ENCODE results near the gene CWC15.

DNA sequence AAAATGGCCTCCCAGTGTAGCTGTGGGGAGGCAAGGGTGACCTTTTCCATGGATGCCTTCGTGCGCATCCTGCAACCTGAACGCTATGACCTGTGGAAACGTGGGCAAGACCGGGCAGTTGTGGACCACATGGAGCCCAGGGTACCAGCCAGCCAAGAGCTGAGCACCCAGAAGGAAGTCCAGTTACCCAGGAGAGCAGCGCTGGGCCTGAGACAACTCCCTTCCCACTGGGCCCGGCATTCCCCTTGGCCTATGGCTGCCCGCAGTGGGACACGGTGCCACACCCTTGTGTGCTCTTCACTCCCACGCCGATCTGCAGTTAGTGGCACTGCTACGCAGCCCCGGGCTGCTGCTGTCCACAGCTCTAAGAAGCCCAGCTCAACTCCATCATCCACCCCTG is 24.9 kb upstream of the CWC15 start:
- TF ChIP-seq POLR2A (IDR thresholded peaks at IDR 0.05) (no peak), POLR2AphosphoS5 (IDR thresholded peaks at IDR 0.05) (no peak)
- TF ChIP-seq, protein P1, sequence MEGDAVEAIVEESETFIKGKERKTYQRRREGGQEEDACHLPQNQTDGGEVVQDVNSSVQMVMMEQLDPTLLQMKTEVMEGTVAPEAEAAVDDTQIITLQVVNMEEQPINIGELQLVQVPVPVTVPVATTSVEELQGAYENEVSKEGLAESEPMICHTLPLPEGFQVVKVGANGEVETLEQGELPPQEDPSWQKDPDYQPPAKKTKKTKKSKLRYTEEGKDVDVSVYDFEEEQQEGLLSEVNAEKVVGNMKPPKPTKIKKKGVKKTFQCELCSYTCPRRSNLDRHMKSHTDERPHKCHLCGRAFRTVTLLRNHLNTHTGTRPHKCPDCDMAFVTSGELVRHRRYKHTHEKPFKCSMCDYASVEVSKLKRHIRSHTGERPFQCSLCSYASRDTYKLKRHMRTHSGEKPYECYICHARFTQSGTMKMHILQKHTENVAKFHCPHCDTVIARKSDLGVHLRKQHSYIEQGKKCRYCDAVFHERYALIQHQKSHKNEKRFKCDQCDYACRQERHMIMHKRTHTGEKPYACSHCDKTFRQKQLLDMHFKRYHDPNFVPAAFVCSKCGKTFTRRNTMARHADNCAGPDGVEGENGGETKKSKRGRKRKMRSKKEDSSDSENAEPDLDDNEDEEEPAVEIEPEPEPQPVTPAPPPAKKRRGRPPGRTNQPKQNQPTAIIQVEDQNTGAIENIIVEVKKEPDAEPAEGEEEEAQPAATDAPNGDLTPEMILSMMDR (IDR thresholded peaks at IDR 0.05), result no peak
